H1 (cell line): ENCODE data around the gene RFX5. TPM values are rescaled to one million over a fixed set of nuclear protein-coding genes. Genes with fewer than 3 reads are reported as not detected.
A peak's percentile ranks its signal among the peaks of the same experiment; 100 is the strongest.

Experiments
- CTCF ChIA-PET: fragments of 300-600 bp; sonication (Branson Sonifier 250); formaldehyde crosslinking; loops from one replicate; lab custom pipeline; 2021; ENCODE audit not compliant: partially characterized antibody; lab: Charles Lee
- POLR2A ChIA-PET: fragments of 300-600 bp; sonication (Branson Sonifier 250); formaldehyde crosslinking; loops from one replicate; lab custom pipeline; 2021; ENCODE audit warnings: inconsistent platforms; ENCODE audit not compliant: partially characterized antibody; lab: Charles Lee
- DNase-seq, 2 experiments: peaks; one replicate each; pipeline versions ENCODE4 v3.0.0 to v3.0.0-alpha.2; 2010 to 2022; ENCODE audit warnings: low spot score in 2 of 2, low read depth in 1 of 2, mixed read lengths in 1 of 2
- FAIRE-seq: peaks from 2 replicates; lab custom pipeline; 2011; peaks lifted over from hg19 to GRCh38; lab: Jason Lieb, UNC
- H2AFZ ChIP-seq: 2 replicates; pipeline ENCODE4 v1.8.1; 2012; ENCODE audit warnings: low read length, inconsistent platforms
- H2AK5ac ChIP-seq: 2 replicates; pipeline ENCODE4 v1.6.1; 2013; ENCODE audit warnings: low read depth, low read length
- H2BK120ac ChIP-seq: replicated peaks from 2 replicates; pipeline ENCODE3; 2013; ENCODE audit warnings: low read depth, low read length, inconsistent platforms
- H2BK12ac ChIP-seq: 2 replicates; pipeline ENCODE4 v1.6.1; 2013; ENCODE audit warnings: low read depth, low read length
- H2BK15ac ChIP-seq: 2 replicates; pipeline ENCODE4 v1.6.1; 2013; ENCODE audit warnings: low read length
- H2BK20ac ChIP-seq: 2 replicates; pipeline ENCODE4 v1.6.1; 2013; ENCODE audit warnings: low read length
- H2BK5ac ChIP-seq: 2 replicates; pipeline ENCODE4 v1.6.1; 2013; ENCODE audit warnings: low read depth, low read length
- H3K14ac ChIP-seq: 2 replicates; pipeline ENCODE4 v1.6.1; 2013; ENCODE audit warnings: inconsistent platforms; ENCODE audit not compliant: insufficient read length
- H3K18ac ChIP-seq: 2 replicates; pipeline ENCODE4 v1.6.1; 2013; ENCODE audit warnings: low read length; ENCODE audit errors: extremely low read depth
- H3K23ac ChIP-seq: 2 replicates; pipeline ENCODE4 v1.6.1; 2013; ENCODE audit warnings: inconsistent platforms; ENCODE audit not compliant: insufficient read length
- H3K23me2 ChIP-seq: 2 replicates; pipeline ENCODE4 v1.6.1; 2013; ENCODE audit warnings: low read depth, low read length
- H3K27ac ChIP-seq: 2 replicates; pipeline ENCODE4 v1.6.1; 2011; ENCODE audit warnings: low read depth, low read length, inconsistent platforms
- H3K27me3 ChIP-seq, 4 experiments: replicated peaks in 1 of 4; 1 replicate in 1 of 4; 2 replicates in 3 of 4; pipeline versions ENCODE4 v1.6.1 to v1.8.1; 2011 to 2013; ENCODE audit warnings: low read length in 3 of 4, mild to moderate bottlenecking in 3 of 4, inconsistent platforms in 2 of 4, mixed read lengths in 2 of 4, moderate library complexity in 1 of 4; ENCODE audit not compliant: control insufficient read depth in 3 of 4, insufficient read depth in 3 of 4; ENCODE audit errors: extremely low read depth in 1 of 4
- H3K36me3 ChIP-seq, 4 experiments: 2 replicates each; pipeline versions ENCODE4 v1.6.1 to v1.8.1; 2011 to 2013; ENCODE audit warnings: mild to moderate bottlenecking in 4 of 4, low read length in 3 of 4, moderate library complexity in 2 of 4, control low read depth in 1 of 4, inconsistent platforms in 1 of 4; ENCODE audit not compliant: insufficient read depth in 4 of 4, control insufficient read depth in 2 of 4
- H3K4ac ChIP-seq: replicated peaks from 2 replicates; pipeline ENCODE3; 2013; ENCODE audit warnings: low read length, low read depth, mixed read lengths, inconsistent platforms; ENCODE audit not compliant: insufficient read length
- H3K4me1 ChIP-seq, 4 experiments: replicated peaks in 1 of 4; 1 replicate in 1 of 4; 2 replicates in 3 of 4; pipeline versions ENCODE4 v1.6.1 to v1.8.1; 2011 to 2013; ENCODE audit warnings: low read length in 3 of 4, inconsistent platforms in 2 of 4, mixed read lengths in 1 of 4; ENCODE audit not compliant: insufficient read depth in 4 of 4, control insufficient read depth in 3 of 4
- H3K4me2 ChIP-seq, 2 experiments: 2 replicates each; pipeline versions ENCODE4 v1.6.1 to v1.8.1; 2011 to 2013; ENCODE audit warnings: low read depth in 2 of 2, low read length in 2 of 2, control low read depth in 1 of 2, inconsistent platforms in 1 of 2, mild to moderate bottlenecking in 1 of 2; ENCODE audit not compliant: insufficient read depth in 1 of 2
- H3K4me3 ChIP-seq, 4 experiments: fragments of 200-600, 300-600 bp in 1 of 4; sonication (generic), shearing (Covaris generic), sonication (Bioruptor Twin) in 1 of 4; 2 replicates each; pipeline versions ENCODE4 v1.5.1 to v1.8.1; 2011 to 2016; ENCODE audit warnings: low read length in 4 of 4, low read depth in 3 of 4, control low read depth in 2 of 4, inconsistent platforms in 2 of 4, mild to moderate bottlenecking in 2 of 4, mixed read lengths in 1 of 4, moderate library complexity in 1 of 4; ENCODE audit not compliant: insufficient read depth in 2 of 4; ENCODE audit errors: extremely low read depth in 1 of 4
- H3K56ac ChIP-seq: replicated peaks from 2 replicates; pipeline ENCODE3; 2013; ENCODE audit warnings: low read depth, mild to moderate bottlenecking, mixed read lengths, low read length, inconsistent platforms; ENCODE audit not compliant: insufficient read length
- H3K79me1 ChIP-seq: 2 replicates; pipeline ENCODE4 v1.6.1; 2013; ENCODE audit warnings: low read depth, low read length, control low read depth
- H3K79me2 ChIP-seq, 2 experiments: 2 replicates each; pipeline versions ENCODE4 v1.6.1 to v1.8.1; 2012 to 2013; ENCODE audit warnings: low read length in 2 of 2, mild to moderate bottlenecking in 2 of 2, inconsistent platforms in 1 of 2; ENCODE audit not compliant: insufficient read depth in 2 of 2, control insufficient read depth in 1 of 2
- H3K9ac ChIP-seq, 4 experiments: replicated peaks in 1 of 4; 1 replicate in 1 of 4; 2 replicates in 3 of 4; pipeline versions ENCODE4 v1.6.1 to v1.8.1; 2011 to 2013; ENCODE audit warnings: low read depth in 3 of 4, low read length in 3 of 4, control low read depth in 2 of 4, mild to moderate bottlenecking in 2 of 4, moderate library complexity in 2 of 4, inconsistent platforms in 1 of 4; ENCODE audit errors: extremely low read depth in 1 of 4
- H3K9me3 ChIP-seq, 2 experiments: 2 replicates each; pipeline versions ENCODE4 v1.6.1 to v1.8.1; 2012 to 2013; ENCODE audit warnings: mild to moderate bottlenecking in 2 of 2, moderate library complexity in 2 of 2, control low read depth in 1 of 2, inconsistent platforms in 1 of 2, low read depth in 1 of 2, low read length in 1 of 2, mixed read lengths in 1 of 2; ENCODE audit not compliant: insufficient read depth in 2 of 2
- H4K20me1 ChIP-seq, 2 experiments: replicated peaks in 1 of 2; 2 replicates each; pipeline versions ENCODE3 to v1.8.1; 2011 to 2013; ENCODE audit warnings: inconsistent platforms in 2 of 2, low read length in 2 of 2, mild to moderate bottlenecking in 1 of 2; ENCODE audit not compliant: insufficient read depth in 2 of 2, control insufficient read depth in 1 of 2
- H4K5ac ChIP-seq: 2 replicates; pipeline ENCODE4 v1.6.1; 2013; ENCODE audit warnings: low read length, low read depth, mixed read lengths, inconsistent platforms; ENCODE audit not compliant: insufficient read length
- H4K8ac ChIP-seq: 2 replicates; pipeline ENCODE4 v1.8.0; 2013; ENCODE audit warnings: mild to moderate bottlenecking, moderate library complexity, low read length, inconsistent platforms; ENCODE audit not compliant: insufficient read depth; ENCODE audit errors: extremely low read depth
- H4K91ac ChIP-seq: replicated peaks from 2 replicates; pipeline ENCODE3; 2013; ENCODE audit warnings: low read length, mixed read lengths, inconsistent platforms; ENCODE audit not compliant: insufficient read length
- CTCF ChIP-seq, 3 experiments: IDR thresholded peaks; 1 replicate in 2 of 3; 2 replicates in 1 of 3; pipeline versions ENCODE4 v1.5.1 to v1.6.1; 2011; ENCODE audit warnings: low read length in 3 of 3, mild to moderate bottlenecking in 3 of 3, inconsistent platforms in 2 of 3, low read depth in 1 of 3, moderate library complexity in 1 of 3; ENCODE audit not compliant: insufficient read depth in 1 of 3; ENCODE audit errors: control extremely low read depth in 1 of 3
- JUN ChIP-seq: IDR thresholded peaks from 2 replicates; pipeline ENCODE4 v1.6.1; 2011; ENCODE audit warnings: low read depth, mild to moderate bottlenecking, improper control_type of control experiment, low read length
- MAFK ChIP-seq: IDR thresholded peaks from 2 replicates; pipeline ENCODE4 v1.6.1; 2012; ENCODE audit warnings: low read depth, mild to moderate bottlenecking, improper control_type of control experiment, low read length
- NANOG ChIP-seq: IDR thresholded peaks from 2 replicates; pipeline ENCODE4 v1.6.1; 2011; ENCODE audit warnings: low read length, low read depth, mild to moderate bottlenecking, inconsistent platforms; ENCODE audit not compliant: insufficient read depth, poor library complexity, severe bottlenecking
- SUZ12 ChIP-seq: fragments of 200-600 bp; sonication (generic); IDR thresholded peaks from 2 replicates; pipeline ENCODE4 v1.6.1; 2012; ENCODE audit warnings: mild to moderate bottlenecking, inconsistent platforms, low read length, moderate library complexity, mixed read lengths
- TAF7 ChIP-seq: optimal IDR thresholded peaks from 2 replicates; pipeline ENCODE3; 2011; ENCODE audit warnings: low read depth, mild to moderate bottlenecking, inconsistent platforms, low read length, moderate library complexity, borderline replicate concordance
- USF2 ChIP-seq: IDR thresholded peaks from 2 replicates; pipeline ENCODE4 v1.6.1; 2011; ENCODE audit warnings: low read length, improper control_type of control experiment
- WGBS, 2 experiments: shearing (Covaris generic) in 1 of 2; methylation state at CpG; one replicate each; pipeline versions ENCODE4 v1.1.6 to v1.1.7; 2013 to 2015; ENCODE audit warnings: low lambda C conversion rate in 2 of 2, mixed read lengths in 2 of 2, inconsistent platforms in 1 of 2, low coverage in 1 of 2, missing lambda C conversion rate in 1 of 2; ENCODE audit not compliant: insufficient replicate concordance in 2 of 2, insufficient coverage in 1 of 2, insufficient read length in 1 of 2; ENCODE audit errors: extremely low coverage in 1 of 2, missing lambda C conversion rate in 1 of 2; 5-methylcytosine and 5-hydroxymethylcytosine counted together
- polyA plus RNA-seq, 7 experiments: library from polyadenylated mRNA; depleted of rRNA in 3 of 7; stranded (reverse) in 5 of 7; unstranded in 2 of 7; fragments of >200 nt in 5 of 7; fragments of 200-250 nt in 2 of 7; gene quantifications; 1 replicate in 5 of 7; 2 replicates in 1 of 7; 4 replicates in 1 of 7; pipeline versions ENCODE4 v1.2.1 to v1.2.3, GENCODE V29; 2011 to 2013; ENCODE audit warnings: missing spikeins in 2 of 7, mixed read lengths in 2 of 7
- total RNA-seq: library from RNA; stranded (reverse); fragmentation: NEBNext Ultra II Directional; extraction: Animal tissue kit (Norgen Biotek cat#: 25700); gene quantifications from 2 replicates; pipeline ENCODE4 v1.2.1, GENCODE V29; 2021

RFX5 gene
- total and polyA plus RNA-seq, 2 of the 8 experiments (the other 6 are each of a cell fraction or from before 2014, with no cell fraction given): 27.8 to 59.7 TPM

DNA sequence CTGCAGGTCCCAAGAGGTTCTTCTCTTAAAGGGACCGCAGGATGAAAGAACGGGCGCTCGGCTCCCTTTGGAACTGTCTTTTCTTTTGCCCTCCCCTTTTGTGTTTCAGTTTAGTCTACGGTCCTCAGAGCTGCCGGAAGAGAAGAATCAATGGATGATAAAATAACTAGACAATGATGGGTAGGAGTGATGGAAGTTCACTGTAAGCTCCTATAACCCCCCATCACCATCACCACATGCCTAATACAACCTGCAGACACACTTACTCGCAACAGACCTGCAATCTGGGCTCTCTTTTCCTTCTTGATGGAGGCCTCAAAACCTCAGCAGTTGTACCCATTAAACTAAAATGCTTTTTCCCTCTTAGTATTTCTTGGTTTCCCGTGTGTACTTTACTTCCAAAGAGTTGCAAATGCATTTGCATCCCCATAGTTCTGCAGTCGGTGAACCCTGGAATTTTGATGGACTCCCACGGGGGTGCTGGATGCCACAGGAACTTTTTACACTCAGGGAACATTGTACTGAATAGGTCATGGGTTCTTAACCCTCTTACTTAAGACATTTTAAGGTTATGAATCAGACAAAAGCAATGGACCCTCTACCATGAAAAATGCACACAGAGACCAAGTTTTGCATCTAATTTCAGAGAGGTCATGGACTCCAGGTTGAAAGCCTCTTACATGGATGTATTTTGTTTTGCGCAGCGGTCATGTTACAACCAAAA, 633 bp upstream of the RFX5 start:
- Histone ChIP-seq H3K4me1 (peaks cover 4 to 14% (median 12%) of the 10 kb centered on the region in 4 experiments; a peak in 5 of 7 replicates), H3K79me1 (peaks cover 6% of the 10 kb centered on the region), H3K56ac (peak overlapping the region; percentile 3), H3K4me3 (peak overlapping the region; percentile 28 to 71 (median 35); a peak in 7 of 8 replicates), H3K27me3 (no peaks in the 10 kb centered on the region), H3K27ac (peak overlapping the region; percentile 74), H4K5ac (no peak overlapping the region), H3K36me3 (peaks cover 16 to 30% (median 23%) of the 10 kb centered on the region in 4 experiments), H2AK5ac (0 out of 2 replicates have a peak overlapping the region, but pooled peaks have one; percentile 14), H2BK5ac (peak overlapping the region; percentile 80), H4K8ac (no peak overlapping the region), H3K4ac (no peak overlapping the region), H3K9ac (peak overlapping the region in 3 of 4 experiments; percentile 56 to 96 (median 82); a peak in 6 of 7 replicates), H4K91ac (no peak overlapping the region), H3K79me2 (peaks cover 3 to 10% of the 10 kb centered on the region in 2 experiments; a peak in 3 of 4 replicates), H3K23ac (no peak overlapping the region), H3K18ac (peak overlapping the region; percentile 79), H3K23me2 (peaks cover 5% of the 10 kb centered on the region), H3K14ac (no peak overlapping the region), H2BK15ac (no peak overlapping the region), H2BK12ac (peak overlapping the region; percentile 77; the same call in 1 of the 2 replicates), H3K4me2 (peak overlapping the region; percentile 66 to 86), H4K20me1 (peaks cover 0 to 2% of the 10 kb centered on the region in 2 experiments), H2BK120ac (peak overlapping the region; percentile 25), H2AFZ (peak overlapping the region; percentile 45), H2BK20ac (peak overlapping the region; percentile 51; the same call in 1 of the 2 replicates), H3K9me3 (0 out of 4 replicates have a peak, but pooled peaks cover 0 to 5% of the 10 kb centered on the region in 2 experiments)
- DNase-seq (no peak), FAIRE-seq (no peak)
- POLR2A ChIA-PET: interaction anchor here (1.1 to 3.1 kb wide), 17 partner anchors 9 to 93 kb away, joined by 3 to 16 read pairs (median 6); partner anchors contain the start of genes PI4KB, PSMB4, PSMD4 and SELENBP1
- WGBS, 2 experiments: 28% methylated on average over 12 of the region's 12 CpGs; no CpG with 5 or more reads in 1 of the 2 experiments
- CTCF ChIA-PET: no interaction called here
- TF ChIP-seq NANOG (no peak), TAF7 (no peak), JUN (no peak), SUZ12 (no peak), USF2 (no peak), MAFK (no peak), CTCF (IDR thresholded peaks at IDR 0.05; ENCODE audit: control extremely low read depth in 1 of 3, insufficient read depth in 1 of 3, low read depth in 1 of 3, low read length in 3 of 3) (no peak)
